ENCODE results near the gene THBD.

THBD gene

DNA sequence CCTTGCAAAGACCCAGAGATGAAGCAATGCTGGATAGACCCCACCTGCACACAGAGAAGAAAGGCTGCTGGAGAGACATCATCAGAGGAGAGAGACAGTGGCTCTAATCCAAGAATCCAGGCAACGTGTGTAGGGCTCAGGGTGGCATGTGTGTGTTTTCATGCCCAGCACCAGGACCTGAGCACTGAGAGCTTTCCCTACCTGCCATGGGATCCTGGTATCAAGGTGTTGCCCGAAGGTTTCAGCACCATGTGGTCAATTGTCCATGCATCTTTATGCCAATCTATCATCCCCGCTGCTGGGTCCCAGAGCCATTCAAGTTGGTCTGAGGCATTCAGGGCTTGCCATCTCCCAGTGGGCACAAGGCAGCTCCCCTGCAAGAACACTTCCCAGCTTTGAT is 44.1 kb upstream of the THBD start:
- H3K4me1 ChIP-seq (ENCODE audit: low read length) = peaks cover 35% of the 10 kb centered on the region
- peaks cover 34% of the 10 kb centered on the region for H3K27me3 ChIP-seq (ENCODE audit: low read depth, low read length)
- no peak overlapping the region for H2AFZ ChIP-seq (ENCODE audit: low read depth, low read length)
- H3K4me2 ChIP-seq (ENCODE audit: low read length) = no peak overlapping the region
- H4K20me1 ChIP-seq (ENCODE audit: insufficient read depth, low read length) = no peaks in the 10 kb centered on the region
- no peak overlapping the region for H3K4me3 ChIP-seq (ENCODE audit: low read length)
- H3K36me3 ChIP-seq (replicated peaks; ENCODE audit: low read depth, low read length) = no peaks in the 10 kb centered on the region
- H3K9ac ChIP-seq (ENCODE audit: low read length) = no peak overlapping the region
- TF ChIP-seq, protein P1, sequence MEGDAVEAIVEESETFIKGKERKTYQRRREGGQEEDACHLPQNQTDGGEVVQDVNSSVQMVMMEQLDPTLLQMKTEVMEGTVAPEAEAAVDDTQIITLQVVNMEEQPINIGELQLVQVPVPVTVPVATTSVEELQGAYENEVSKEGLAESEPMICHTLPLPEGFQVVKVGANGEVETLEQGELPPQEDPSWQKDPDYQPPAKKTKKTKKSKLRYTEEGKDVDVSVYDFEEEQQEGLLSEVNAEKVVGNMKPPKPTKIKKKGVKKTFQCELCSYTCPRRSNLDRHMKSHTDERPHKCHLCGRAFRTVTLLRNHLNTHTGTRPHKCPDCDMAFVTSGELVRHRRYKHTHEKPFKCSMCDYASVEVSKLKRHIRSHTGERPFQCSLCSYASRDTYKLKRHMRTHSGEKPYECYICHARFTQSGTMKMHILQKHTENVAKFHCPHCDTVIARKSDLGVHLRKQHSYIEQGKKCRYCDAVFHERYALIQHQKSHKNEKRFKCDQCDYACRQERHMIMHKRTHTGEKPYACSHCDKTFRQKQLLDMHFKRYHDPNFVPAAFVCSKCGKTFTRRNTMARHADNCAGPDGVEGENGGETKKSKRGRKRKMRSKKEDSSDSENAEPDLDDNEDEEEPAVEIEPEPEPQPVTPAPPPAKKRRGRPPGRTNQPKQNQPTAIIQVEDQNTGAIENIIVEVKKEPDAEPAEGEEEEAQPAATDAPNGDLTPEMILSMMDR (IDR thresholded peaks at IDR 0.05; ENCODE audit: low read depth, low read length) = no peak
- no peak overlapping the region for H3K27ac ChIP-seq (ENCODE audit: low read length)
- H3K79me2 ChIP-seq (ENCODE audit: low read length) = no peaks in the 10 kb centered on the region
- H3K9me3 ChIP-seq (ENCODE audit: insufficient read depth, low read length) = no peaks in the 10 kb centered on the region

DNA sequence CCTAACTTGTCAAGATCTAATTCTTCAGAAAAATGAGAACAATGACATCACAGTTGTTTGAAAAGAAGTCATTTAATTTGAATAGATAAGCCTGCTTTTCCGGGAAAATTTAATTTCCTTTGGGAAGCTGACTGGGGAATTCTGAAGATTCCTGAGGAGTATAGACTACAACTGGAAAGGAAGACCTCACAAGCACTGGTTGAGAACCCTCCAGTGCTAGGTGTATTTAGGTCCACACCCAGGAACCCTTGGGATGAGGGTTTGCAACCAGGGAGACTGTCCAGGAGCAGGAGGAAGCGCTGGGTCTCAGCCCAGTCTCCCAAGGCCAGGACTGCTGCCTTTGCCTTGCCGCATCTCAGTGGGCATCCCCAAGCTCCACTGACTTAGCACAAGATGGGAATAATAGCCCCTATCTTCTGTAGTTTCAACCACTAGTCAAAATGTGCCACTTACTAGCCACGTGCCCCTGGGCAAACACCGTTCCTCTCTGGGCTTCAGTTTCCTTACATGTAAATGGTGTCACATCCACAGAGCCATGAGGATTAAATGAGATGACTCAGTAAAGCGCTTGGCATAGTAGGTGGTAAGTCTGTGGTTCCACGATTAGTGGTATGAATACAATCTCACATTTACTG is 43.5 kb upstream of the THBD start:
- peaks cover 34% of the 10 kb centered on the region for H3K27me3 ChIP-seq (ENCODE audit: low read depth, low read length)
- H3K36me3 ChIP-seq (replicated peaks; ENCODE audit: low read depth, low read length) = no peaks in the 10 kb centered on the region
- H3K79me2 ChIP-seq (ENCODE audit: low read length) = no peaks in the 10 kb centered on the region
- no peaks in the 10 kb centered on the region for H4K20me1 ChIP-seq (ENCODE audit: insufficient read depth, low read length)
- H3K27ac ChIP-seq (ENCODE audit: low read length) = no peak overlapping the region
- no peak overlapping the region for H3K9ac ChIP-seq (ENCODE audit: low read length)
- no peak overlapping the region for H3K4me3 ChIP-seq (ENCODE audit: low read length)
- TF ChIP-seq, protein P1 (IDR thresholded peaks at IDR 0.05; ENCODE audit: low read depth, low read length) = no peak
- no peak for TF ChIP-seq EZH2phosphoT487 (IDR thresholded peaks at IDR 0.05; ENCODE audit: low read depth)
- no peak overlapping the region for H3K4me2 ChIP-seq (ENCODE audit: low read length)
- H3K9me3 ChIP-seq (ENCODE audit: insufficient read depth, low read length) = no peaks in the 10 kb centered on the region
- peaks cover 38% of the 10 kb centered on the region for H3K4me1 ChIP-seq (ENCODE audit: low read length)
- no peak overlapping the region for H2AFZ ChIP-seq (ENCODE audit: low read depth, low read length)

DNA sequence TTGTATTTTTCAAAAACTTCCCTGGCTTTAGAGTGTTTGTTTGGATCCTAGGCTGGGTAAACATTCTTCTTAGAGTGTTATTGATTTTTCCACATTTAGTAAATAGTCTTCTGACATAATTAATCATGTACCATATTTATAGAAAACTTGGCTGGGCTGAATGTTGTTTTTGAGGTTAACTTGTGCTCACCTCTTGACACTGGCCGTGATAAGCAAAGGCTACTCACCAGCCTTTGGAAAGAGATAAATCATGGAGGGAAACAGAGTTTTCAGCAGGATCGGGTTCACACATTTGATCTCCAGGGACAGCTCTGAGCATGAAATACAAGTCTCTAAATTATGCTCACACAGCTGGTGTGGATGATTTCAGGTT is 42.9 kb upstream of the THBD start:
- no peak overlapping the region for H2AFZ ChIP-seq (ENCODE audit: low read depth, low read length)
- H4K20me1 ChIP-seq (ENCODE audit: insufficient read depth, low read length) = no peaks in the 10 kb centered on the region
- H3K36me3 ChIP-seq (replicated peaks; ENCODE audit: low read depth, low read length) = no peaks in the 10 kb centered on the region
- peaks cover 34% of the 10 kb centered on the region for H3K27me3 ChIP-seq (ENCODE audit: low read depth, low read length)
- no peak overlapping the region for H3K9ac ChIP-seq (ENCODE audit: low read length)
- no peaks in the 10 kb centered on the region for H3K9me3 ChIP-seq (ENCODE audit: insufficient read depth, low read length)
- TF ChIP-seq, protein P1 (IDR thresholded peaks at IDR 0.05; ENCODE audit: low read depth, low read length) = no peak
- no peak for TF ChIP-seq EZH2phosphoT487 (IDR thresholded peaks at IDR 0.05; ENCODE audit: low read depth)
- no peak overlapping the region for H3K4me2 ChIP-seq (ENCODE audit: low read length)
- H3K79me2 ChIP-seq (ENCODE audit: low read length) = no peaks in the 10 kb centered on the region
- peaks cover 39% of the 10 kb centered on the region for H3K4me1 ChIP-seq (ENCODE audit: low read length)
- no peak overlapping the region for H3K4me3 ChIP-seq (ENCODE audit: low read length)
- H3K27ac ChIP-seq (ENCODE audit: low read length) = no peak overlapping the region

DNA sequence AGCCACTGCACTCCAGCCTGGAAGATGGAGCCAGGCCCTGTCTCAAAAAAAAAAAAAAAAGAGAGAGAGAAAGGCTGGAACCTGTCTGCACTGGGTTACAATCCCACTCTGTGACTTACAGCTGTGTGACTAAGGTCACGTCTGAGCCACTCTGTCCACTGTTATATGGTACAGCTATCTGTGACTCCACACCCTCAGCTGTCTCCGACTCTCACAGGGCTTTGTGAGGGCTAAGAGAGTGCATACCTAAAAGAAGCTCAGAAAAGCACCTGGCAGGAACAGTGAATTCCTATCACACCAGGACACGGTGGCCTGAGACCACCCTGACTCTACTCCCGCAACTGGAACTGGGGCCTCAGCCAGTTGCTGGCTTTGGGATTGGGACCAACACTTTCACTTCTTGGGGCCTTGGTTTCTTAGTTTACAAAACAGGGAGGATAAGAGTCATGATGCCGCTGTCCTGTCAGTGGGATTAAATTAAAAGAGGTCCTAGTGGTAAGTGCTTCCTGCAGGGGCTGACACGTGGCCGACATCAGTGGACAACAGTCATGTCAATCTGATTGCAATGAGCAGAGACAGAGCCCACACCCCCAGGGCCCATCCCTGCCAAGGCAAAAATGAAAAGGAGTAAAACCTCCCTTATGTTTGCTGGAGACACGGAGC is 42.4 kb upstream of the THBD start:
- TF ChIP-seq, protein P1 (IDR thresholded peaks at IDR 0.05; ENCODE audit: low read depth, low read length) = no peak
- TF ChIP-seq EZH2phosphoT487 (IDR thresholded peaks at IDR 0.05; ENCODE audit: low read depth) = no peak
- Histone ChIP-seq H4K20me1 (ENCODE audit: insufficient read depth, low read length) (no peaks in the 10 kb centered on the region), H3K79me2 (ENCODE audit: low read length) (no peaks in the 10 kb centered on the region), H2AFZ (ENCODE audit: low read depth, low read length) (no peak overlapping the region), H3K9ac (ENCODE audit: low read length) (no peak overlapping the region), H3K4me3 (ENCODE audit: low read length) (no peak overlapping the region), H3K27me3 (ENCODE audit: low read depth, low read length) (peaks cover 34% of the 10 kb centered on the region), H3K36me3 (replicated peaks; ENCODE audit: low read depth, low read length) (no peaks in the 10 kb centered on the region), H3K9me3 (ENCODE audit: insufficient read depth, low read length) (no peaks in the 10 kb centered on the region), H3K4me1 (ENCODE audit: low read length) (peaks cover 39% of the 10 kb centered on the region), H3K27ac (ENCODE audit: low read length) (no peak overlapping the region), H3K4me2 (ENCODE audit: low read length) (no peak overlapping the region)

Measured in OCI-LY3 (cell line).